Stimulated activated CD4-positive, alpha-beta T cell treated with anti-CD3 and anti-CD28 coated beads, Interleukin-1b, Interleukin-23, amount 100 ng/mL, for 24 hours (primary cell): ENCODE data around the gene SAP30L.

Source experiments
- DNase-seq, 4 experiments: peaks; one replicate each; pipeline ENCODE4 v3.0.0-alpha.2; 2020; ENCODE audit warnings: low read depth in 4 of 4, low spot score in 1 of 4

Gene SAP30L

DNA sequence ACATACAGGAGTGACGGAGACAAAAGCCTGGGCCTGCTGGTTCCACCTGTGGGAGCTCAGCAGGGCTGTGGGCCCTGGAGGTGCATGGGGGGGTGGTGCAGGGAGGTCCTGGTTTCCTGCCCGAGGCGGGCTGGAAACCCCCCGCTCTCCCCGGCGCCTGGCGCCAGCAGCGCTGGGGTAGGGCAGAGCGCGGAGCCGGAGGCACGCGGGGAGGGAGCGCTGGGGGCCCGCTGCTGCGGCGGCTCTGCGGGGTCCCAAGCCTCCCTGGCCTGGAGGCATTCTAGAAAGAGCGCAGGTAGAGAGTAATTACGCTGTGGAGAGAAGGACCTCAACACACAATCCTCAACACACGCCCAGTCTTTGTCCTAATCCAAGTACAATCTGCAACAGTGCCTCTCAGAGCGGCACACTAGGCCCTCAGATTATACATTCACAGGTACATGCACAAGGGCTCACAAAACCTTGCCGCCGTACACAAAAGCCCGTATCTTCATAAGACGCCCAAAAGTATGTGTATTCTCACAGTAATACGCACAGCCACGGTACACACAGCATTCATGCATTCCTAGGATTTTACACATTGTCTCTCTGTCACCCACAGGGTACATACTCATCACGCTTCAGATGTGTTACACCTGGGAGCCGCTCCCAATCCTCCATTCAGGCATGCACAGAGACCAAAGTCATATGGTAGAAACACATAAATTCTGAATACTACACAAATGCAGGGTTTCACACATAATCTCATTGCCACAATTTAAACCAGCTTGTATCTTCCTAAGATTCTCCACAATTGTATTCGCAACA lies 34.4 kb downstream of the SAP30L start:
- no peak for DNase-seq

DNA sequence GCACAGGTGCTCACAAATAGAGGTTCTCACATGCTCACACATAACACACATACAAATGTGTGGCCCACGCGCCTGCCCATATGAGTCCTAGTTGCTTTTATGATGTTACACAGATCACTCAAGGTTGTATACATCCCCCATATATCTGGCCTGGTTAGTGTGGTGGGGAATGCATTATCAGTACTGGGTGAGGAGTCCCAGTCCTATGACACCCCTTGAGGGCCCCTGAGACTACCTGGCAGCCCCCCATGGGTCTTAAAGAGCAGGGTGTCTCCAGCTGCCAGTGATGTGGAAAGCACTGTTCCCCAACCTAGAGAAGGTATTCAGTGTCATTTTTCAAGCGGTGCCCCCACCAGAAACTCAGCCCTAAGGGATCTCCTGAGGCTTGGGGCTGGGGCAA lies 35.0 kb downstream of the SAP30L start:
- DNase-seq: no peak

- no peak for DNase-seq
Measured at GRCh38 chr5:154481584-154482381, 36.0 kb downstream of the SAP30L start.

- no peak for DNase-seq
Measured at GRCh38 chr5:154482528-154483449, 37.0 kb downstream of the SAP30L start.

GRCh38 chr5:154483654-154484392 lies 38.0 kb downstream of the SAP30L start:
- DNase-seq: no peak

DNA sequence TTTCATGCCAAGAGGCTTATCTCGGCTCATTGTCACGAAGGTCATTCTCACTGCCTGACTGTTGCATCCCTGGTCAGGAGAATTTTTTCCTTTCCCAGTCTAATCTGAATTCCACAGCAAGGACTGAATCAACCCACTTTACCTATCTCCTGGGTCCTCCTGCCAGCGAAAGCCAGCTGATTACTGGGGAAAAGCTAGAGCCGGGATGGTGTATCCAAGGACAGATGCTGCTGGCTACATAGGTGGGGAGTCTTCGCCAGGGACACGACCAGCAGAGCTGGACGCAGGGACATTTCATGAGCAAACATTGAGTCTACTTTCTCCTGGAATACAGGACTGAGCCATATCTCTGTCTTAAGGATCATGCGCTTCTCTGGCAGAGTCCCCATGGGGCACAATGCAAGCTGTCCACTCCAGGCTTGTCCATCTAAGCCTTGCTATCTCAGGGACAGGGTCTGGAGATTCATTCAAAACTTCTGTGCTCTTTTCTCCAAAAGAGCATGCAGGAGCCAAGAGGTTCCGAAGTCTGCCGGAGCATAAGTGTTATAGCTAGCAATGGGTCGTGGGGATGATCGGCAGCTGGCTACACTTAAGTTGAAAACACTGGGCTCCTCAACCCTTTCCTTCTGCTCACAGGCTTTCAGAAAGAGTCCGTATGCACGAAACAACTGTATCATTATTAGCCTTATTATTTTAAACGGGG lies 38.7 kb downstream of the SAP30L start:
- no peak for DNase-seq

DNA sequence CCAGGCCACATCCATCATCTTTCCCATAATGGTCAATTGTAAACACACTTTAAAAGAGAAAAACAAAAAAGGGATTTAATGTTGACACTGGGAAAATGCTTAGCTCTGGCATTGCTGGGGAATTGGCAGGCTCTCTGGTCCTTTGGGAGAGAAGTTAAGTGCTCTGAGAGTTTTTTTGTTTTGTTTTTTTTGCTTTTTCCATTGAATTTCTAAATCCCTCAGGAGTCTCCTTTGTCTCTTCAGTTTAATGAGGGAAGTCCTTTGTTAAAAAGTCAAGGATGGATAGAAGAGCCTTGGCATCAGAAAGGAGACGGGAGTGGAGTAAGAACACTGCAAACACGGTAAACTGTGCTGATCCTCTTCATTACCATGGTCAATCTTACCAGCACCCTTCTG lies 39.3 kb downstream of the SAP30L start:
- DNase-seq: no peak

DNA sequence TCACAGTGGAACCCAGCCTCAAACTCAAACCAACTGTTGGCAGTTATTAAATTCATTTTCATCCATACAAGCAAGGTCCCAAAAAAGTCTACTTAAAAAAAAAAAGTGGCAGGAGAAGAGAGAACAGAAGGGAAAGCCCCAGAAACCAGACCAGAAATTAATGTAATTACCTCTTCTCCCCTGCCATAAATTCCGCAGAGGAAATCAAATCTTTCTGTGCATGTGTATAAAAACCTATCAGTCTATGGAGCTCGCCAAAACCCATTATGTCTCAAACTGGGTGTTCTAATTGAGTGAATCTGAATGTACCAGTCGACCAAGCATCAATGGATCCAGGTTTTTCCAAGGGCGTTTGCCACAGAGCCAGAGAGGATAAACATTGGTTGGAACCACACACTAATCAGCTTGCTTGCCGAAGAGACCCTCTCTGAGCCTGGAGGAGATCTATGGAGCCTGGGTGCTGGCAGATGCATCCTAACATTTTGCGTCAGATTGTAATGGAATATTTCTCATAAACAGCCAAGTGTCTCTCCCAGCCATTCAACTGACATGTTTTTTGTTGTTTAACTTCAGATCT lies 40.1 kb downstream of the SAP30L start:
- no peak for DNase-seq

GRCh38 chr5:154486427-154486866 lies 40.6 kb downstream of the SAP30L start:
- DNase-seq: no peak

DNA sequence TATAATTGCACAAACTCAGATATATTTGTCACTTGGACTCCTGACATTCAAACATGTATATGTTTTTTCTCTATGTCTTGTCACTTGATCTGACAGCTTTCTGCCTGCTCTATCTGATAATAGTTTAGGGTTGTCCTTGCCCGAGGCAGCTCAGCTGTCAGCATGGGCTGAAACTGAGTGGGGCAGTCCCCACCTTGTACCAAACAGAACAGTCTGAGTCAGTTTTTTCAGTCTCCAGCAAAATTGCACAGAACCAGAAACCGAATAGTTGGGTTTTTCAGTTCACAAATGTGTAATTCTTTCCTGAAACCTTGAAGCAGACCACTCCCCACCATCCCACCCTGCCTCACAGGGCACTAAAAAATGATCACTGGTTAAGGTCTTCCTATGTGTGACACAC lies 41.7 kb downstream of the SAP30L start:
- peak in 1 of 4 experiments; percentile 45 for DNase-seq

DNA sequence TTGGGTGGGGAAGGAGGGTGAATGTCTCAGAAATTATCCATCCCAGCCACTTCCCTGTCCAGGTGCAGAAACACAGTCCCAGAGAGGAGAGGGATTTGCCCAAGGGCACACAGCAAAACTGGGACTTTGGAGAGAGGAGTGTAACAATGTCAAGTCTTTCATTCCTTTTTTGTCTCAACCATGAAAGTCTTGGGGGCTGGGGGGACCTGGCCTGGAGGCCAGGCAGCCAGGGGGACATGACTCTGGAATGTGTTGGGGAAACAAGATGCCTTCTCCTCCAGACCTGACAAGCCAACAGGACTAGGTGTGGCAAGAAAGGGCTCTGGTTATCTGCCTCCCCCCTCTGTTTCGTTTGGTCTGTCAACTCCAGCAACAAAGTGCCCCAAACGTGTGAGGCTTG lies 46.1 kb downstream of the SAP30L start:
- DNase-seq: no peak

GRCh38 chr5:154493274-154493673 lies 47.5 kb downstream of the SAP30L start:
- no peak for DNase-seq

- no peak for DNase-seq
Measured at GRCh38 chr5:154494036-154494435, 48.2 kb downstream of the SAP30L start.

DNA sequence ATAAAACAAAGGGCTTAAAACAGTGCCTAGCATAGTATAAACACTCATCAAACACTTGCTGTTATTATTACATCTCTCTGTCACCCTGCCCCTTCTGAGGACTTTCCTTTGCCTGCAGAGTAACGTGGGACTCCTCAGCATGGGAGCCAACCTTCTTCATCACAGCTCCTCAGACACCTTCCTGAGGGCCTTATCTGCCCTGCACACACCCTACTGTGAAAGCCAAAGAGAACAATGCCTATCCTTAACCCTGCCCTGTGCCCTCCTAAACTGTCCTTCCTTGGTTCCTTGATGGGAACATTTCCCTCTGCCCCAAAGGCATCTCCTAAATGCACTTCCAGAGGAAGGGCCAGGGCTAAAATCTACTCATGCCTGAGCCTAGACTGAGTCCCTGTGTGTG lies 52.8 kb downstream of the SAP30L start:
- no peak for DNase-seq

GRCh38 chr5:154498994-154499393 lies 53.2 kb downstream of the SAP30L start:
- no peak for DNase-seq

GRCh38 chr5:154501566-154501965 lies 55.8 kb downstream of the SAP30L start:
- no peak for DNase-seq

DNA sequence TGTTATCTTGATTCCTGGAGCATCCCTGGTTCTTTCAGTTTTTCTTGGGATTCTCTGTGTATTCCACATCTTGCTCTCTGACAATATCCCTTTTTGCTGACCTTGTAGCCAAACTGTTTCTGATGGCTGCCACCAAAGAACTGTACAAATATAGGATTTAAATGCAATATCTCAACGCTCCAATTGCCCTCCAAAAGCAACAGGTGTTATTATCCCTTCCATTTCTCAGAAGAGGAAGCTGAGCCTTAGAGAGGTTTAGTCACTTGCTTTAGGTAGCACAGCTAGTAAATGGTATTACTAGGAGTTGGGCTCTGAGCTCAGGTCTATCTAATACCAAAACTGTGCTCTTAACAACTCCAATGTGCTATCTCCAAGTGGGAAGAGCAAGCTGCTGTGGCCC lies 56.4 kb downstream of the SAP30L start:
- no peak for DNase-seq

DNA sequence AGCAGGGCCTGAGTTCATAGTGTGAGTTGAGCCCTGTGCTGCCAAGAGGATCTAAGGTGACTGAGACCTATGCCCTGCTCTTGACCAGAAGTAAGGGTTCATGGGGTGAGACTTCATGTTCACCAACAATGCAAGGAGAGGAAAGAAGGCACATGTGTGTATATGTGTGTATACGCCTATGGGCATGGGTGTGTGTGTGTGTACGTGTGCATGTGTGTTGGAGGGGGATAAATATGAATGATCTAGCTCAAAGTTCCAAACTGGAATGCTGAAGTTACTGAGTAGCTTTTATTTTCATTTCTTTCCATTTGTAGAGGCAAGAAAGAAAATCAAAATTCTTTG lies 57.9 kb downstream of the SAP30L start:
- DNase-seq: no peak

DNA sequence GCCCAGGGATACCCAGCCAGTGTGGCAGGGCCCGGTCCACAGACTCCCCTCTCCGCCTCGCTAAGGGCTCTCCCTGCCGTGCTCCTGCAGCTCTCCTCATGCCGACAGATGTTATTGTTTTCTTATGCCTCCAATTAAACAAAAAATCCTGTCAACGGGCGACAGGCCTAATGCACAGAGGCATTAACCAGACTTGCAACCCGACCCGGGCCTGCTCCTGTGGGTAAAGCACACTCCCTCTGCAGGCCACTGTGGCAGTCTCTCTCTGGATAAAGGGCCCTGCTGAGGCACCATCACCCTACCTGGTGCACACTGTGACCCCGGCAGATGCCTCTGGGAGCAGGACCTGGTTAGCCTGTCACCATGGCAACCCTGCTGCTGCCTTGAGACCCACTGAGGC lies 59.8 kb downstream of the SAP30L start:
- DNase-seq: no peak
